Spinal cord (tissue), 10 donors: ENCODE results near the gene PRRC2A. TPM values are rescaled to one million over a fixed set of nuclear protein-coding genes. Genes with fewer than 3 reads are reported as not detected.

Experiments used
- DNase-seq, 6 donors: peaks; one replicate each; pipeline versions ENCODE4 v3.0.0 to v3.0.0-alpha.2; 2013 to 2015; ENCODE audit warnings: low spot score in 6 of 6, low read depth in 4 of 6
- H3K27ac ChIP-seq: one replicate; pipeline ENCODE4 v1.5.1; 2013; ENCODE audit warnings: low read depth, low read length, control low read depth
- H3K27me3 ChIP-seq: one replicate; pipeline ENCODE4 v1.6.1; 2013; ENCODE audit warnings: low read length; ENCODE audit not compliant: control insufficient read depth, insufficient read depth
- H3K36me3 ChIP-seq: one replicate; pipeline ENCODE4 v1.6.1; 2013; ENCODE audit warnings: low read length; ENCODE audit not compliant: control insufficient read depth, insufficient read depth
- H3K4me1 ChIP-seq: one replicate; pipeline ENCODE4 v1.6.1; 2013; ENCODE audit warnings: low read length; ENCODE audit not compliant: control insufficient read depth, insufficient read depth
- H3K4me3 ChIP-seq: one replicate; pipeline ENCODE4 v1.5.1; 2013; ENCODE audit warnings: low read depth, low read length, control low read depth
- H3K9me3 ChIP-seq: one replicate; pipeline ENCODE4 v1.6.1; 2013; ENCODE audit warnings: low read length; ENCODE audit not compliant: control insufficient read depth, insufficient read depth
- WGBS: methylation state at CpG from one replicate; pipeline ENCODE4 v1.1.5; 2013; ENCODE audit warnings: missing lambda C conversion rate; ENCODE audit not compliant: insufficient coverage; 5-methylcytosine and 5-hydroxymethylcytosine counted together
- polyA plus RNA-seq, 2 donors: library from polyadenylated mRNA; unstranded; fragments of 120-200 nt; gene quantifications; one replicate each; pipeline ENCODE4 v1.2.1, GENCODE V29; 2013; ENCODE audit not compliant: insufficient read length in 2 of 2
- total RNA-seq, 2 donors: library from RNA; depleted of rRNA in 1 of 2; stranded (reverse); fragments of 120-200 nt in 1 of 2; fragments of >200 nt in 1 of 2; gene quantifications; one replicate each; pipeline versions ENCODE4 v1.2.3 to v1.2.4, GENCODE V29; 2013 to 2014
- donor health status: healthy.

Gene PRRC2A
- total and polyA plus RNA-seq, 4 donors: 48.7 to 250 (median 160) TPM

DNA sequence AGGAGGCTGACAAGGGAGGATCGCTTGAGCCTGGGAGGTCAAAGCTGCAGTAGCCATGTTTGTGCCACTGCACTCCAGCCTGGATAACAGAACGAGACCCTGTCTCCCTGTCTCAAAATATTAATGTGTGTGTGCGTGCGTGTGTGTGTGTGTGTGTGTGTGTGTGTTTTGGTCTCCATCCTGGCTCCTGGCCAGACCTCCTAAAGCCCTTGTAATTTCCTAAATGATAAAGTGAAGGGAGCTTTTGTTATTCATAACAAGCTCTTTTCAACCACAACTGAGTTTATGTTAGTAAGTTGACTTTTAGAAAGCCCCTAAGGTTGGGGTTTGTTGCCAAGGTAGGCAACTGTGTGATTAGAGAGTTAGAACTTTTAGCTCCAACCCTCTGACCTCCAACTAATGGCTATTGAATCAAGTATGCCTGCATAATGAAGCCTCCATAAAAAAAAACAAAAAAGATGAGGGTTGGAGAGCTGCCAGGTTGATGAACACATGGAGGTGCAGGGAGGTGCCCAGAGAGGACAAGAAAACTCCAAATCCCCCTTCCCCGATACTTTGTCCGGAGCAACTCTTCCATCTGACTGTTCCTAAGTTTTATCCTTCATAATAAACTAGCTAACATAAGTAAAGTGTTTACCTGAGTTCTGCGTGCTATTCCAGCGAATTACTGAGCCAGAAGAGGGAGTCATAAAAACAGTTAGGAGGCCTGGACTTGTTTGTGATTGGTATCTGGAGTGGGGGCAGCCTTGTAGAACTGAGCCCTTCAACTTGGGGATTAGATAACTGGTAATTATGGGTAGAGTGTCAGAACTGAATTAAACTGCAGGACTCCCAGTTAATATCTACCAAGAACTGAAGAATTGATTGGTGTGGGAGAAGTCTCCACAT lies 10.8 kb upstream of the PRRC2A start:
- no peaks in the 10 kb centered on the region for H3K36me3 ChIP-seq
- H3K27me3 ChIP-seq: no peaks in the 10 kb centered on the region
- DNase-seq: no peak
- no peaks in the 10 kb centered on the region for H3K9me3 ChIP-seq
- no peaks in the 10 kb centered on the region for H3K4me1 ChIP-seq
- 100% methylated on average over 3 of the region's 8 CpGs for WGBS
- H3K4me3 ChIP-seq: no peak overlapping the region
- no peak overlapping the region for H3K27ac ChIP-seq

DNA sequence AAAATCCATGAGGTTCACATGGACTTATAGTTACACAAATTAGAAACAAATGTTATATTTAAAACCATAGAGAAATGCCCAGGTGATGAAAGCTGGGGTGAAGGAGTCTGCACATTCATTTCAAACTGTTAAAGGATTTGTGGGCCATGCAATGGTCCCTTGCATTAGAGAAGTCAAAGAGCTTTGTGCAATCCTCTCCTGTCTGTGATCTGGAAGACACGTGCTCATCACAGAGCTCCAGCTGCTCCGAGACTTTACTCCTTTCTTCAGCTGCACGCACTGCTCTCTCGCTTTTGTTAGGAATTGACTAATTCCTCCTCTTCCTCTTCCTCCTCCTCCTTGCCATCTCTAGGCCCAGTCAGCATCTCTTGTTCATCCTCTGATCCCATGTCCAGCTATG lies 9.5 kb upstream of the PRRC2A start:
- WGBS: 80% methylated on average over 4 of the region's 4 CpGs
- no peaks in the 10 kb centered on the region for H3K4me1 ChIP-seq
- no peak overlapping the region for H3K27ac ChIP-seq
- no peaks in the 10 kb centered on the region for H3K27me3 ChIP-seq
- no peaks in the 10 kb centered on the region for H3K36me3 ChIP-seq
- H3K4me3 ChIP-seq: no peak overlapping the region
- no peaks in the 10 kb centered on the region for H3K9me3 ChIP-seq
- no peak for DNase-seq

DNA sequence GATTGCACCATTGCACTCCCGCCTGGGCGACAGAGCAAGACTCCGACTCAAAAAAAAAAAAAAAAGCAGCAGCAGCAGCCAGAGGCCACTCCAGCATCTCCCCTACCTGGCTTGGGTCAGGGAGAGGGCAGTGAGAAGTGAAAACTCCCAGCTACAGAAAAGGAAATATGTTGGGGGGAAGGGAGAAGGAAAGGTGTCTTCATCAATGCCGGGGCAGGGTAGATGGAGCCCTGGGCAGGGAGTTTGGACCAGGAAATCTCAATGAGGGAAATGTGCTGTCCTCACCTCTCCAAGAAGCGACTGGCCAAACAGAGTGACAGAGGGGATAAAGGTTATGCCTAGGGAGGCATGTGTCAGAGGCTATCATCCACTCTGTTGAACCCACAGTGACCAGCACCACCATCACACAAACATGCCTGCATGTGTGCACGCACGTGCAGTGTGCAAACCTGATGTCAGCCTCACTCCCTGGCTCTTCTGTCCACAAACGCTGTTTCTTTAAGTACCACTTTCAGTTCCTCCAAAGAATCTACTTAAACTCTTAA lies 6.4 kb upstream of the PRRC2A start:
- Histone ChIP-seq H3K27ac (no peak overlapping the region), H3K9me3 (no peaks in the 10 kb centered on the region), H3K27me3 (no peaks in the 10 kb centered on the region), H3K4me1 (no peaks in the 10 kb centered on the region), H3K36me3 (no peaks in the 10 kb centered on the region), H3K4me3 (no peak overlapping the region)
- no peak for DNase-seq
- WGBS: 71% methylated on average over 1 of the region's 8 CpGs

DNA sequence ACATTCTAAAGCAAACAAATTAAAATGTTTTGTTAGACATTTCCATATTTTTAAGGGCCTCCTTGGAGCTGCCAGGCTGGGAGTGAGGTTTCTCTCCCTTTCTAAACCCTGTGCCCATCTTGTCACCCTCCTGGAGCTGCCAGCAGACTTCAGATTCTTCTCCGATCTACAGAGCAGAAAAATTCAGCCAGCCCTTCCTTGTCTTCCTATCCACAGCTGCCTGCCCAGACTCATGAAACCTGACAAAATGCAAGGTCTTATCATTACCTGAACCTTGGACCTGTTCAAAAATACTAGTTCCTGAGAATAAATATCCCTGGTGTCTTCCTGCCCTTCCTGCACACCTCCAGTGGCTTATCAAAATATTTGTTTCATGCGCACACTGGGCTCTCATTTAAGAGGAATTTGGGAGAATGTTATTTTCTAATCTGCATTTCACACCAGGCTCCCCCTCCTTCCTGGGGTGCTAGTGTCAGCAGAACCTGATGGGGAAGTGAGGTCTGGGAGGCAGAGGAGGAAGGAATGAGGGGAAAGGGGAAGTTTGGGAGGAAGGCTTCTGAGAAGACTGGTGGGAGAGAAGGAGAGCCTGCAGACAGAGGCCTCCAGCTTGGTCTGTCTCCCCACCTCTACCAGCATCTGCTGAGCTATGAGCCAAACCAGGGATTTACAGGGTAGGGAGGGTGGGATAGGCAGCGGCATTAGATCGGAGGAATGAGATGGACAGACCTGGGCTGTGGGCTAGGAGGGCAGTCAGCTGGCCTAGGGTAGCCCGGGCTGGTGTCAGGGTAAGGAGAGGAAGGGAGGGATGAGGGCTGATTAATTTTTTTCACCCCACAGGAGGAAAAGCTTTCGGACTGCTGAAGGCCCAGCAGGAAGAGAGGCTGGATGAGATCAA lies 5.6 kb upstream of the PRRC2A start, which contains the start of gene AIF1:
Gene AIF1 (plus strand): TSS at position 551 of the 895 bp plus-strand sequence. CDS start 96 bp downstream, at position 647.
- Histone ChIP-seq H3K36me3 (no peaks in the 10 kb centered on the region), H3K9me3 (no peaks in the 10 kb centered on the region), H3K4me1 (peaks cover 3% of the 10 kb centered on the region), H3K27ac (no peak within 1 kb of the TSS), H3K4me3 (no peak within 1 kb of the TSS), H3K27me3 (no peaks in the 10 kb centered on the region)
- no peak for DNase-seq
- 100% methylated on average over 1 of the region's 6 CpGs for WGBS

DNA sequence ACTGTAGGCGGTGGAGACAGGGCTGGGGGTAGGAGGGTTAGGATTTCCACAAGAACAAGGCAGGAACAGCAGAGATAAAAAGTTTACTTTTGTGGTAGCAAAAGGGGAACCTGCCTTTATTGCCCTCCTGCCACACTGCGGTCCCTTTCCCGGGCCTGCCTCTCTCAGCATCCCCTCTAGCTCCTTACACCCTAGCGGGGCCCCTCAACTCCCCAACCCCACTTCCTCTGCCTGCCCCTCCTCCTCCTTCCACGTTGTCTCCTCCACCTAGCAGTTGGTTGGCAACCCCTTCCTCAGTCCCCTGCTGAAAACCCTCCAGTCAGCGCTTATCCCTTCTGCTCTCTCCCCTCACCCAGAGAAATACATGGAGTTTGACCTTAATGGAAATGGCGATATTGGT lies 4.8 kb upstream of the PRRC2A start:
- no peaks in the 10 kb centered on the region for H3K27me3 ChIP-seq
- no peak overlapping the region for H3K27ac ChIP-seq
- DNase-seq: no peak
- no peaks in the 10 kb centered on the region for H3K36me3 ChIP-seq
- H3K4me1 ChIP-seq: peaks cover 3% of the 10 kb centered on the region
- H3K4me3 ChIP-seq: no peak overlapping the region
- 38% methylated on average over 5 of the region's 7 CpGs for WGBS
- H3K9me3 ChIP-seq: no peaks in the 10 kb centered on the region

DNA sequence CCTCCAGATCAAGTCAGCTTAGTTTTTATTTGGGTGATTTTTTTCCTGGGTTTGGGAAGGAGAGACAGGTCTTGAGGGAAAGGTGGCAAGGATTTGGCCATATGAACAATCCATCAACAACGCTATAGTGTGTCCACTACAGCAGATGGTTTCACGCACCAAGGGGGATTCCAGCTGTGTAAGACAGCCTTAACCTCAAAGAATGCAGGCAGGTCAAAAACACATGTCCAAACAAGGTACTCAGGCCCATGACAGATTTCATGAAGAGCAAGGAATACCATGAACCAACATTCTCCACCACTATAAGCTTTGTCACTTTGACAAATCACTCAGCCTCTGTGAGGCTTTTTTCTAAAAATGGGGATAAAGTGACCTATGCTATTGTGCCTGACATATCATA lies 3.5 kb upstream of the PRRC2A start:
- no peak for DNase-seq
- H3K9me3 ChIP-seq: no peaks in the 10 kb centered on the region
- no peaks in the 10 kb centered on the region for H3K27me3 ChIP-seq
- 50% methylated on average over 1 of the region's 2 CpGs for WGBS
- H3K36me3 ChIP-seq: no peaks in the 10 kb centered on the region
- peaks cover 7% of the 10 kb centered on the region for H3K4me1 ChIP-seq
- H3K4me3 ChIP-seq: no peak overlapping the region
- H3K27ac ChIP-seq: no peak overlapping the region

DNA sequence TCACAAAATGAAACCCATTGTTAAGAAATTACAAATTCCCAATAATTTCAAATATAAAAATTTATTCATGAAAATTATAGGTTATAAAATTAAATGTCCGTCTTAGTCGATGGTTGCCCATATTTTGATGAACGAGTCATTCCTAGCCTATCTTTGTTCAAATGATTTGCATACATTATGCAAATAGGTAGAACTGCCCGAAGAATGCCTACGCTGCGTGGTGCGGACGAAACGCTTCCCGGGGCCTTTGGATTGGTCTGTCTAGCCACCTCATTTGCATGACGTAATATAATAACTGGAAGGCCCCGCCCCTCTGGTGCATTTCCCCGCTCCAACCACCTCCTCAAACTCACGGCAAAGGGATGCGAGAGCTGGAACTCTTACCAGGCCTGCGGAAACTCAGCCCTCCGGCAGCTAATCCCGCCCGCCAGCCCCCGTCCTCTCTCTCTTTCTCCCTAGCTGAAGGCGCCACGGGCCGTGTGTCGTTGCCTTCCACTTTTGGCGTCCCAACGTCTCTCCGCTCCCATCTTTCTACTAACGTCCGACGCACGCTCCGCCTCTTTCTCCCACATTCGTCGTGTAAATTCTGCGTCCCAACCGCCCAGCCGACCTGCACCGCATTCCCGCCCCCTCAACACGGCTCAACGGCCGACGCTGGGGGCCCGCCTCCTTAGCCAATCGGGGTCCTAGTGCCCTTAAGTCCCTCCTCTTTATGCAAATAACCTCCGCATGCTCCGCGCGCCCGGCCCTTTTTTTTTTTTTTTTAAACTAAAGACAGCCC lies 520 bp upstream of the PRRC2A start:
- H3K4me3 ChIP-seq: peak overlapping the region; percentile 99
- no peaks in the 10 kb centered on the region for H3K9me3 ChIP-seq
- peaks cover 13% of the 10 kb centered on the region for H3K4me1 ChIP-seq
- no peaks in the 10 kb centered on the region for H3K27me3 ChIP-seq
- H3K36me3 ChIP-seq: peaks cover 26% of the 10 kb centered on the region
- WGBS: 0% methylated on average over 41 of the region's 50 CpGs
- DNase-seq: peak; percentile 96 to 100 (median 97)
- H3K27ac ChIP-seq: peak overlapping the region; percentile 100

DNA sequence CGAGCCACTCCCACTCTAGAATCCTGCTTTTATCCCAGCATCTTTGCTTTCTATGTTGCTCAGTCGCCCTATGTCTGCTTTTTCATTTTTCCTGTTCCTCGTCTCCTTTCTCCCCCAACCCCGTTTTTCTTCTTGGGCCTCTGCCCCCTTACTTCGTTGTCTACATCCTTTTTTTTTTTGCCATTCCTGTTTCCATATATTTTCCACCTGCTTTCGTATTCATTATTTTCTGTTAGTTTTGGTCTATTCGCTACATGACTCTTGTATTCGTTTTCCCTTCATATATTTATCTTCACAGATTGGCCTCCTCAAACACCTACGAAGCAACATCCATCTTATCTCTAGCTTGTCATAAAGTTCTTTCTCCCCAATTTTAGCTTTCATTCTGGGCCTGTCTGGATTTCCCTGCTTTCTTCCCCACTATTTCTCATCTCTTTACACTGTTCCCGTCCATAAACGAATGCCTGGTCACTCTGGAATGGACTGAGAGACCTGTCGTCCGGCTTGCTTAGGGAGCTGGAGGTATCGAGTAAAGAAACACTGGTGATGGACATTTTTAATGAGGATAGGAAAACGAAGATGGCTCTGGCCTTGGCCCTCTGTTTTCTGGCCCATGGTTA lies 915 bp downstream of the PRRC2A start:
- WGBS: 3% methylated on average over 12 of the region's 15 CpGs
- Histone ChIP-seq H3K4me1 (peaks cover 13% of the 10 kb centered on the region), H3K4me3 (peak overlapping the region; percentile 99), H3K27ac (peak overlapping the region; percentile 100), H3K27me3 (no peaks in the 10 kb centered on the region), H3K9me3 (no peaks in the 10 kb centered on the region), H3K36me3 (peaks cover 40% of the 10 kb centered on the region)
- peak in 3 of 6 donors; percentile 3 to 19 (median 5) for DNase-seq
